BLaER1 (cell line): Measurements from ENCODE around the gene ABCB1.

Experiments used
- H3K27ac ChIP-seq: shearing (Covaris generic); formaldehyde crosslinking; 2 replicates; pipeline ENCODE4 v1.8.1; 2022
- H3K27me3 ChIP-seq: shearing (Covaris generic); formaldehyde crosslinking; 2 replicates; pipeline ENCODE4 v1.8.1; 2022
- H3K36me3 ChIP-seq: shearing (Covaris generic); formaldehyde crosslinking; 2 replicates; pipeline ENCODE4 v1.8.1; 2022
- H3K4me1 ChIP-seq: shearing (Covaris generic); formaldehyde crosslinking; 2 replicates; pipeline ENCODE4 v1.8.1; 2022
- H3K4me2 ChIP-seq: shearing (Covaris generic); formaldehyde crosslinking; 2 replicates; pipeline ENCODE4 v1.8.1; 2022
- H3K4me3 ChIP-seq: shearing (Covaris generic); formaldehyde crosslinking; 2 replicates; pipeline ENCODE4 v1.8.1; 2022
- H3K9ac ChIP-seq: shearing (Covaris generic); formaldehyde crosslinking; 2 replicates; pipeline ENCODE4 v1.8.1; 2022
- H3K9me3 ChIP-seq: shearing (Covaris generic); formaldehyde crosslinking; 2 replicates; pipeline ENCODE4 v1.8.1; 2022
- H4K20me1 ChIP-seq: shearing (Covaris generic); formaldehyde crosslinking; 2 replicates; pipeline ENCODE4 v1.8.1; 2022
- Cebpa-rat ChIP-seq: shearing (Covaris generic); IDR thresholded peaks from 2 replicates; pipeline ENCODE4 v1.8.1; 2022

The ABCB1 gene

GRCh38 chr7:87608431-87608830 lies 7.7 kb upstream of the ABCB1 start:
- no peaks in the 10 kb centered on the region for H3K9me3 ChIP-seq
- no peak overlapping the region for H3K4me2 ChIP-seq
- no peak for TF ChIP-seq Cebpa-rat
- no peak overlapping the region for H3K9ac ChIP-seq
- H3K27me3 ChIP-seq, result no peaks in the 10 kb centered on the region
- H3K4me1 ChIP-seq, result no peaks in the 10 kb centered on the region
- H3K27ac ChIP-seq, result no peak overlapping the region
- no peaks in the 10 kb centered on the region for H4K20me1 ChIP-seq
- no peak overlapping the region for H3K4me3 ChIP-seq
- H3K36me3 ChIP-seq, result no peaks in the 10 kb centered on the region

- no peaks in the 10 kb centered on the region for H3K4me1 ChIP-seq
- no peak overlapping the region for H3K4me3 ChIP-seq
- no peak overlapping the region for H3K27ac ChIP-seq
- H3K27me3 ChIP-seq, result no peaks in the 10 kb centered on the region
- H3K9ac ChIP-seq, result no peak overlapping the region
- peaks cover 11% of the 10 kb centered on the region for H3K9me3 ChIP-seq
- H3K36me3 ChIP-seq, result no peaks in the 10 kb centered on the region
- TF ChIP-seq Cebpa-rat, result no peak
- H3K4me2 ChIP-seq, result no peak overlapping the region
- H4K20me1 ChIP-seq, result no peaks in the 10 kb centered on the region
These were observed 3.6 kb upstream of the ABCB1 start for GRCh38 chr7:87604264-87604663.

- no peaks in the 10 kb centered on the region for H4K20me1 ChIP-seq
- no peak overlapping the region for H3K4me3 ChIP-seq
These were observed 1.3 kb downstream of the ABCB1 start for GRCh38 chr7:87599336-87599735.

GRCh38 chr7:87598234-87599009 lies 2.3 kb downstream of the ABCB1 start:
- Histone ChIP-seq H4K20me1 (no peaks in the 10 kb centered on the region), H3K4me2 (no peak overlapping the region), H3K9ac (no peak overlapping the region), H3K27ac (no peak overlapping the region), H3K4me1 (no peaks in the 10 kb centered on the region), H3K36me3 (no peaks in the 10 kb centered on the region), H3K9me3 (peaks cover 11% of the 10 kb centered on the region), H3K27me3 (no peaks in the 10 kb centered on the region), H3K4me3 (no peak overlapping the region)
- TF ChIP-seq Cebpa-rat, result no peak

More at GRCh38 chr7:87599336-87599735, 1.3 kb downstream of the ABCB1 start:
- H3K27me3 ChIP-seq, result no peaks in the 10 kb centered on the region
- no peak overlapping the region for H3K4me2 ChIP-seq
- no peak overlapping the region for H3K9ac ChIP-seq
- no peaks in the 10 kb centered on the region for H3K4me1 ChIP-seq
- H3K36me3 ChIP-seq, result no peaks in the 10 kb centered on the region
- peaks cover 11% of the 10 kb centered on the region for H3K9me3 ChIP-seq
- no peak for TF ChIP-seq Cebpa-rat
- no peak overlapping the region for H3K27ac ChIP-seq

- no peak overlapping the region for H3K27ac ChIP-seq
- H3K9ac ChIP-seq, result no peak overlapping the region
- no peaks in the 10 kb centered on the region for H3K4me1 ChIP-seq
- peaks cover 11% of the 10 kb centered on the region for H3K9me3 ChIP-seq
- no peaks in the 10 kb centered on the region for H3K36me3 ChIP-seq
- H3K4me3 ChIP-seq, result no peak overlapping the region
- no peaks in the 10 kb centered on the region for H3K27me3 ChIP-seq
- H4K20me1 ChIP-seq, result no peaks in the 10 kb centered on the region
- H3K4me2 ChIP-seq, result no peak overlapping the region
- TF ChIP-seq Cebpa-rat, result no peak
These were observed 4.0 kb downstream of the ABCB1 start for GRCh38 chr7:87596696-87597095.

GRCh38 chr7:87596136-87596535 lies 4.5 kb downstream of the ABCB1 start:
- Histone ChIP-seq H3K4me1 (no peaks in the 10 kb centered on the region), H3K4me2 (no peak overlapping the region), H3K27ac (no peak overlapping the region), H4K20me1 (no peaks in the 10 kb centered on the region), H3K36me3 (no peaks in the 10 kb centered on the region), H3K9ac (no peak overlapping the region), H3K9me3 (peaks cover 11% of the 10 kb centered on the region), H3K27me3 (no peaks in the 10 kb centered on the region), H3K4me3 (no peak overlapping the region)
- no peak for TF ChIP-seq Cebpa-rat

GRCh38 chr7:87592300-87592699 lies 8.4 kb downstream of the ABCB1 start:
- Histone ChIP-seq H3K4me1 (no peaks in the 10 kb centered on the region), H3K27me3 (no peaks in the 10 kb centered on the region), H3K4me2 (no peak overlapping the region), H3K9ac (no peak overlapping the region), H3K9me3 (no peaks in the 10 kb centered on the region), H3K36me3 (no peaks in the 10 kb centered on the region), H4K20me1 (no peaks in the 10 kb centered on the region), H3K27ac (no peak overlapping the region), H3K4me3 (no peak overlapping the region)
- TF ChIP-seq Cebpa-rat, result no peak

GRCh38 chr7:87591211-87591610 lies 9.5 kb downstream of the ABCB1 start:
- Histone ChIP-seq H3K4me2 (no peak overlapping the region), H3K9ac (no peak overlapping the region), H3K36me3 (no peaks in the 10 kb centered on the region), H3K27me3 (no peaks in the 10 kb centered on the region), H4K20me1 (no peaks in the 10 kb centered on the region), H3K4me3 (no peak overlapping the region), H3K27ac (no peak overlapping the region), H3K4me1 (no peaks in the 10 kb centered on the region), H3K9me3 (no peaks in the 10 kb centered on the region)
- TF ChIP-seq Cebpa-rat, result no peak

- Histone ChIP-seq H3K27me3 (no peaks in the 10 kb centered on the region), H3K4me2 (no peak overlapping the region), H3K4me3 (no peak overlapping the region), H3K4me1 (no peaks in the 10 kb centered on the region), H4K20me1 (no peaks in the 10 kb centered on the region), H3K27ac (no peak overlapping the region), H3K36me3 (no peaks in the 10 kb centered on the region), H3K9me3 (no peaks in the 10 kb centered on the region), H3K9ac (no peak overlapping the region)
- no peak for TF ChIP-seq Cebpa-rat
These were observed 10.1 kb downstream of the ABCB1 start for GRCh38 chr7:87590578-87590977.

GRCh38 chr7:87589631-87590030 lies 11.1 kb downstream of the ABCB1 start:
- H3K27me3 ChIP-seq, result no peaks in the 10 kb centered on the region
- H3K4me2 ChIP-seq, result no peak overlapping the region
- no peak overlapping the region for H3K4me3 ChIP-seq
- H3K9me3 ChIP-seq, result no peaks in the 10 kb centered on the region
- no peak for TF ChIP-seq Cebpa-rat
- no peaks in the 10 kb centered on the region for H3K4me1 ChIP-seq
- no peak overlapping the region for H3K9ac ChIP-seq
- no peaks in the 10 kb centered on the region for H3K36me3 ChIP-seq
- H3K27ac ChIP-seq, result no peak overlapping the region
- H4K20me1 ChIP-seq, result no peaks in the 10 kb centered on the region

- Histone ChIP-seq H3K9me3 (no peaks in the 10 kb centered on the region), H4K20me1 (no peaks in the 10 kb centered on the region), H3K9ac (no peak overlapping the region), H3K4me3 (no peak overlapping the region), H3K27me3 (no peaks in the 10 kb centered on the region), H3K4me2 (no peak overlapping the region), H3K36me3 (no peaks in the 10 kb centered on the region), H3K4me1 (no peaks in the 10 kb centered on the region), H3K27ac (no peak overlapping the region)
- TF ChIP-seq Cebpa-rat, result no peak
These were observed 19.0 kb downstream of the ABCB1 start for GRCh38 chr7:87581723-87582122.
